Glomerular endothelial cell (primary cell): ENCODE results near the gene SLC9C1. TPM values are rescaled to one million over a fixed set of nuclear protein-coding genes. Genes with fewer than 3 reads are reported as not detected.
A peak's percentile ranks its signal among the peaks of the same experiment; 100 is the strongest.

Experiments used
- DNase-seq: peaks from one replicate; pipeline ENCODE4 v3.0.0-alpha.2; 2011; ENCODE audit warnings: low read depth, low spot score; ENCODE audit errors: extremely low read depth
- total RNA-seq: library from RNA; depleted of rRNA; stranded (reverse); fragments of >200 nt; gene quantifications from 2 replicates; pipeline ENCODE4 v1.2.3, GENCODE V29; 2015

The SLC9C1 gene
- total RNA-seq, result not detected in 2 replicates

DNA sequence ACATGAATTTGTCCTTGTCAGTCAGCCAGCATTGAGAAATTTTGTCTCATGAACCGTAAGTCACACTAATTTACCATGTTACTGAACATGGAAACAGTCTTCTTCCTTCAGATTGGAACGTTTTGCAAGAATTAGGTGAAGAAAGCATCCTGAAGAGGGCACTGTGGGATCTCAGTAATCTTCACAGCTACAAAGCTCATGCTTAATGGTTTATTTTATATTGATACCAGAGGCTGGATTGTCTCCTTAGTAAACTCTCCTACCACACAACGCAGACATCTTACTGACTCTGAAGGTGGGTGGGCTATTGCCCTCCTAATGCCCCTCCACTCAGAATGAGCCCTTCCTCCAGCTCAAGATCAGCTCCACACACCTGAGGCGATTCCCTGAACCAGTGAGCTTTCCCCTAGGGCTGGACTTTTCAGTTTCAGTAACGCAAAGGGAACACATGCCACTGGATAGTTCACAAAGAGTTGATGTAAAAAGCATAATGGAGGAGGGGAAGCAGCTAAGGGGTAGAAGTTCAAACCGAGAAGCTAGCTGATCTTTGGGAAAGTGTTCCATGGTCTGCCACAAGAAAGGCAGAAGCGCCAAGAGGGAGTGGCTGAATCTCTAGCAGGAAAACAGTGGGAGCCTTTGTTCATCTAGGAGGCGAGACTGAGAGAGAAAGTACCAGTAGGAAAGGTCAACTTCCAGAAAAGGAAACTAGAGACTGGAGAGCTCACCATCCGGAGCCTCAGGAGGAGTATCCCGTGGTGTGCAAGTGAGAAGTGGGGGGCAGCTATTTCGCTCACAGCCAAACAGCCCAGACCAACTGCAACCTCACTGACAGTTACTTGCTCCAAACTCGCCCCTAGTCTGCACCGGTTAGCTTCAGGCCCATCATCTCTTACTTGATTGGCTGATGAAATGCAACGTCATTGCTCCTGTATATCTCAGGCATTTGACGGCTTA is at the start of gene SLC9C1:
TSS of gene SLC9C1 (minus strand) at position 849 of the 954 bp plus-strand sequence. CDS start 7,425 bp downstream, outside the sequence.
- peak; percentile 72 for DNase-seq

DNA sequence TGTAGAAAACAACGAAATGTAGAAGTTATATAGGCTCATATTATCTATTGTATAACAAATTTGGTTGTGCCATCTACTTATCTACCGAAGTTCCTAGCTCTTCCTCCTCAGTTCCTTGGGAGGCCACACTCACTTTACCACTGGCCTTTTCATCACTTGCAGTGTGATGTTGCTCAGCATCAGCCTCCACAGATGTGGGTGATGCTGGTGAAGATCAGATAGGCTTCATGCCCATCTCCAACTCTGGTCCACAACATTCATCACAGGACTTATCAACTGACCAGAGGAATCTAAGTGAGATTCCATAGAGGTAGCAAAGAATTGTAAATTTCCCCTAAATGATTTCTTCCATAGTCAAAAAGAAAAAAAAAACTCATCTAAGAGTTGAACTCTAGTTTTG is 47.4 kb upstream of the SLC9C1 start:
- no peak for DNase-seq

DNA sequence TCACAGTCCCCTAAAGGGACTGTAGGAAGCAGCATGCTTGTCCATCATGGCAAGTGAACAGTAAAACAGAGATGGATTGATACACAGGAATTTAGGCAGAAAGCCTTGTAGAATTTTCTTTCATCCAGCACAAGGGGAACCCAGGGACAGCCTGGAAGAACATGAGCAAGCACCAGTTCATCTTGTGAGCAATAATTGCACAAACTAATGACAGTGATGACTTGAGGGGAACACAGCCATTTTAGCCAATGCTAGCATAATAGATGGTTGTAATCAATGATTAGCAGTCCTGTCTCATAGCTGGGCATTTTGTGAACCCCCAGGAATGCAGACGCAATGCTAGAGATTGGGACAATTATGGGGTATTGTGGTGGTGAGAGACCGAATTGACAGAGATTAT is 45.6 kb upstream of the SLC9C1 start:
- no peak for DNase-seq

GRCh38 chr3:112339134-112339533 is 45.1 kb upstream of the SLC9C1 start:
- DNase-seq, result no peak

- DNase-seq, result no peak
Observed at GRCh38 chr3:112338727-112339056, 44.7 kb upstream of the SLC9C1 start.

DNA sequence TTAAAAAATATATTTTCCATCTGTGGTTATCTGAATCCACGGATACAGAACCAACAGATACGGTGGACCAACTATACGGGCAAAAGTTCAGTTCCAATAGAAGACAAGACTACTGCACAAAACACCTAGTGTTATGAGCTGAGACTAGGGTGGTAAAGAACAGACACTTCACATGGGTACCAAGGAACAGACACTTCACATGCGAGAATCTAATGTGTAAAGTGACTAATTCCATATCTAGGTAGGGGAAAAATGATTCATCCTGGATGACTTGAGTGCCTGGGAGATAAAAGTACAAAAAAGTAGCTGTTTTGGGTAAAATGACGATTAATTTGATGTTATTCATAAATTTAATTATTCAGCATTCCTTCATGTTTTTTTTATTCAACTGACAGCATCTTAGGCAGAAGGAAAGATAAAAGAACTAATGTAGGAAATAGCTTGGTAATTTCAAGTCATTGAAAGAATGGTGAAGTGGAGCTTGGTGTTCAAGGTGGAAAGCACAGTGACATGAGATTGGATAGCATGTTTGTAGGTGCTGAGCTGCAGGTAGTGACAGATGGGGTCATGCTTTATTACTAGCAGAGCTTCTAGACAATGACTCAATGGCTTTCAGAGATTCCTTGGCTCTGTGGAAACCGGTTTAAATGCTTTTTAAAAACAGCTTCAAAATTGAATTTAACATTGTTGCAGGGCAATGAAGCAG is 44.2 kb upstream of the SLC9C1 start:
- no peak for DNase-seq

- DNase-seq, result no peak
Observed at GRCh38 chr3:112335434-112335781, 41.4 kb upstream of the SLC9C1 start.

- no peak for DNase-seq
Observed at GRCh38 chr3:112334691-112335433, 40.8 kb upstream of the SLC9C1 start.

DNA sequence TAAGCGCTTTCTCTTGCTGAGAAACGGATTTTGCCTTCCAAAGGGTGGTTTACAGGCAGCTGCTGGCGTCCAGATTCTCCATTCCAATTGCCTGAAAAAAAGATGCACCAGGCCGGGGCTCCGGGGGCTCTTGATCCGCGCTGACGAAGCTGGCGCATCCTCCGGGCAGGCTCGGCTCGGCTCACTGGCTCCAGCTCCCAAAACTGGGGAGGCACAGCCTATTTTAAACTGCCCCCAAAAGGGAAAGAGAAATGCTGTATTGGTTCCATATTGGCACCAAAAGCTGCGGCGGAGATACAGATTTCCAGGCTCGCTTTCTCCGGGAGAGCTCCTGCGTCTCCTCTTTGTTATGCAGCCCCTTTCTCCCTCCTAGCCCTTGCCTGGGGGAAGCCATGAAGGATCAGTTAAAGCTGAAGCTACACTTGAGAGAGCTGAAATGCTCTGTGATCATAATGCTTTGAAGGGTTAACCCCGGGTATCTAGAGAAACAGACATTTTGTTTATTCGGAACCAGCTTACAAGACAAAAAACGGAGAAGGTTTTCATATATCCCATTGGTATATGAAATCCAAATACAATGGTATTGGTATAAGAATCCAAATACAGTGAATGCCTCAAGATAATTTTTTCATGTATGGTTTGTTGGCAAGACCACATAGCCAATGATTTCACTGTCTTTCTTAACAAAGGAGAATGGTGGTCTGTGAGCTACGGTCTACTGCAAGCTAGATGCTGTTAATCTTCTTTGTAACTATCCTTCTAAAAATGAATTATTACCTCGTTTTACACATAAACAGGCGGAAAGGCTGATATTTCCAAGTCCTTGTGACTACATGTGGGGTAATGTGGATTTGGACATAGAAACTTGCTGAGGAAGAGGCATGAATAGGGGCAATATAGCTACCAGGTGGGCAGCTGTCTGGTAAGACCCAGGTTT is 39.6 kb upstream of the SLC9C1 start:
- DNase-seq, result no peak

DNA sequence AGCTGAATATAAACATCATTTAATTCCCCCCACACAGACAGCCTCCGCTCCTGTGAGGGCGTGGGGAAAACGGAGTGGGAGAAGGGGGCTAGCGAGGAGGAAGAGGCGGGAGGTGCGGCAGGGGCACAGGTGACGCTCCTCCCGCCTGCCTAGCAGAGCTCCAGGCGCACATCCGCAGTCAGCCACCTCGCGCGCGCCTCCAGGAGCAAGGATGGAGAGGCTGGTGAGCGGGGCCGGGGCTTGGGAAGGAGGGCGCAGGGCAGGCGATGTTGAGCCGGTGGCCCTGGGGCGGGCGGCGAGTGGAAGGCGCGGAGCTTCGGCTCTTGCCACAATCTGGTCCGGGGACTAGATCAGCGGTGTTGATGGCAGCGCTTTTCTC is 39.0 kb upstream of the SLC9C1 start, which contains the start of gene CD200:
TSS of gene CD200 (plus strand) at position 155 of the 379 bp plus-strand sequence. CDS start at position 212, 57 bp downstream.
- DNase-seq, result no peak

DNA sequence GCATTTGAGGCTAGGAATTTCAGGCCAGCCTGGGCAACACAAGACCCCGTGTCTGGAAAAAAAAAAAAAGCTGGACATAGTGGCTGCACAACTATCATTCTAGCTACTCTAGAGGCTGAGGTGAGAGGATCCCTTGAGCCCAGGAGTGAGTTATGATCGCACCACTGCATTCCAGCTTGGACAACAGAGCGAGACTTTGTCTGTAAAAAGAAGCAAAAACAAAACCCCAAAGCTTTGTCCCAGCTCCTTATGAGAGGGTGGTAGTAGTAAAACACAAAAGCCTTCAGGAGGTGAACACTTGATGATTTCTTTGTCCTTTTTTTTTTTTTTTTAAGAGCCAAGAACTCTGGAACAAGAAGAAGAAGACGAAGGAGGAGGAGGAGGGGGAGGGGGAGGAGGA is 37.8 kb upstream of the SLC9C1 start:
- DNase-seq, result no peak

DNA sequence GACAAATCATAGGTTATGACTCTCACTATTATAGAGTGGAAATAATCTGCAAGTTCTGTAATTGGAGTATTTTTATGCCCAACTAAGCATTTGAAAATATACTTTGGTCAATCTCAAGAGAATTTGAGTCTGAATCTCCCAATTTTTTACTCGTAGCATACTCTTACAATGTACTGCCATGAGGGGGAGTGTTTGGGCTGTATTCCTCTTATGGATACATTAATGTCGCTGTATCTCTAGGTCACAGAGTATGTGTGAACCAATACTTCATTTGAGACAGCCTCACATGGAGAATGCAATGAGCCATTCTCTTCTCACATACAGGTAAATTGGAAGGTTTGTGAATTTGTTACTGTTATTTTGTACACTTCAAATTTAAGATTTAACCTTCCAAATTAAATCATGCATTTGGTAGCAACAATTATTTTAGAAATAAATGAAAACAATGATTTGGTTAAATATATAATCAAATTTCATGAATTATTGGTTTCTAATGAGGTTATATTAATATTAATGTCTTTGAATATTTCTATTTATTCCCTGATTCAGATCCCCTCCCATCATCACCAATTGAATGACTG is 33.4 kb upstream of the SLC9C1 start:
- DNase-seq, result no peak

DNA sequence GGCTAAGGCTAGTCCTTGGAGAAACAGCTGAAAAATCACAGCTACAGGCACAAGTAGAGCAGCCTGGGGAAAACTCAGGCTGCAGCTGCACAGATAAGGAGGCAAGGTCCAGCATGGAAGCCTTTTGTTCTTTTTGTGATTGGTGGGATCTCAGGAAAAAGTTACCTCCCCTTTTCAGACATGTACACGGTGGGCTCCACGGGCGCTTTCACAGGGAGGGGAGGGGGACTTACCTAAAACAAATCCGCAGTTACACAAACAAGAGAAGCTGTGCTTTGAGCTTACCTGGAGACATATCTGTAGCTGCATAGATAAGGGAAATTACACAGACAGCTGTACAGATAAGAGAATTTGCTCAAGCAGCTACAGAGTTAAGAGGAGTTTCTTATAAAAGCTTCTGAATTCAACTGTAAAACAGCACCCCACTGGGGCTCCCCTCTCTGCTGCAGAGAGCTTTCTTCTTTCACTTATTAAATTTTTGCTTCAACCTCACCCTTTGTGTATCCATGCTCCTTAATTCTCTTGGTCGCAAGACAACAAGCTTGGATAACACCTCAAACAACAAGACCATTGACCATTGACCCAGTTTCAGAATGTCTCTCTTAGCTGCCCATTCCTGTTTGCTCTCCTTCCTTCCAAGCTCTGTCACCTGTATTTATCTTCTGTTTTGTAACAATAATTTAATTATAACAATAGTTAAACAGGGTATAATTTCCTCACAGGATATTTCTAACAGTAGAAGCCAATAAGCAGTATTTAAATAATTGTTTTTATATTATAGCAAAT is 28.0 kb upstream of the SLC9C1 start:
- no peak for DNase-seq

GRCh38 chr3:112320691-112321090 is 26.7 kb upstream of the SLC9C1 start:
- DNase-seq, result no peak

GRCh38 chr3:112319516-112320276 is 25.7 kb upstream of the SLC9C1 start:
- no peak for DNase-seq

- DNase-seq, result no peak
Observed at GRCh38 chr3:112315791-112316190, 21.8 kb upstream of the SLC9C1 start.

GRCh38 chr3:112314649-112315048 is 20.6 kb upstream of the SLC9C1 start:
- DNase-seq, result no peak

GRCh38 chr3:112308151-112308911 is 14.3 kb upstream of the SLC9C1 start:
- no peak for DNase-seq
